Activated CD8-positive, alpha-beta memory T cell treated with anti-CD3 and anti-CD28 coated beads for 1 hour (primary cell): ENCODE data around the gene AP2A1.

Source experiments
- DNase-seq, 2 donors: peaks; one replicate each; pipeline ENCODE4 v3.0.0-alpha.2; 2020; ENCODE audit warnings: low read depth in 1 of 2; ENCODE audit errors: extremely low read depth in 1 of 2

Gene AP2A1

DNA sequence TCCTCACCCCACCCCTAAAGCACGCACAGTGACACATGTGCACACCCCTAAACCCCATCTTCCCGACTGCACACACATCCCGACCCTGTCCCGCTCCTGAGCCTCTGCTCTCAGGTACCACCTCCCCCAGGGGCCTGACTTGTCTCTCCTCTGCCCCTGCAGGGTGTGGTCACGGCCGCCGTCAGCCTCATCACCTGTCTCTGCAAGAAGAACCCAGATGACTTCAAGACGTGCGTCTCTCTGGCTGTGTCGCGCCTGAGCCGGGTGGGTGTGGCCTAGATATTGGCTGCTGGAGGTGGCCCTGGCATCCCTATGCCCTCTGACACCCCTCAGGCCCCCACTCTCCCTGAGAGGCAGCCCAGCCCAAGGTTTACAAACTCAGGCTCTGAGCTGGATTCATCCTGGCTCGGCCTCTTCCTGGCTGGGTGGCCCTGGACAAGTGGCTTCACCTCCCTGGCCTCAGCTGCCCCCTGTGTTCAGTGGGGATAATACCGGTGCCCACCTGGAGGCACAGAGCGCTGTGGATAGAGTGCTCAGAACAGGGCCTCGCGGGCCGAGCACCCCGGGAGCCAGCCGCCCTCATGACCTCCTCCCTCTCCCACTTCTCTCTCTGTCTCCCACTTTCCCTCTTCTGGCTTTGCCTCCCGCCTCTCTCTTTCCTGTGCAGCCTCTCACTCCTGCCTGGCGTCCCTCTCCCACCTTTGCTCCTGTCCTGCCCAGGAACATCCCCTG is 26.2 kb downstream of the AP2A1 start:
- DNase-seq, result no peak

DNA sequence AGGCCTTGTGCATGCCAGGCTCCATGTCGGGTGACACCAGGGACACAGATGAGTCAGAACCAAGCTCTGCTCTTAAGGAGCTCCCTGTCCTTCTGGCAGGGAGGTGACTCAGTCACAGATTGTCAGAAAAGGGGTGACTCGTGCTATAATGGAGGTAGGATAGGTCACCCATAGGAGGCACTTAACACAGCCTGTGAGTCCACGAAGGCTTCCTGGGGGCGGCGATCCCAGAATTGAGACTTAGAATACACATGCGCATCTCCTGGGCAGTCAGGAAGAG is 26.7 kb downstream of the AP2A1 start:
- DNase-seq, result no peak

DNA sequence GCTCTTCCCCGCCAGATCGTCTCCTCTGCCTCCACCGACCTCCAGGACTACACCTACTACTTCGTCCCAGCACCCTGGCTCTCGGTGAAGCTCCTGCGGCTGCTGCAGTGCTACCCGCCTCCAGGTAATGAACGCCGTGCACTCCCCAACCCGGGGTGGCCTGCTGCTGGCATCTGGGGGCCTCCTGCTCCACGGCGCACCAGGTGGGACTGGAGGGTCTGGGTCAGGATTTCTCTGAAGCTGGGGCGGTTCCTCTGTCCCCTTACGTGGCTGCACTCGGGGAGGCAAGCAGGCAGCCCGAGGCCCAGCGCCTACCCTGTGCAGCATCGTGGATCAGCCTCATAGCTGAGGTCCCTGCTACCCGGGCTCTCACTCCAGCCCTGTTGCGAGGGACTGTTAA is 28.8 kb downstream of the AP2A1 start:
- no peak for DNase-seq

DNA sequence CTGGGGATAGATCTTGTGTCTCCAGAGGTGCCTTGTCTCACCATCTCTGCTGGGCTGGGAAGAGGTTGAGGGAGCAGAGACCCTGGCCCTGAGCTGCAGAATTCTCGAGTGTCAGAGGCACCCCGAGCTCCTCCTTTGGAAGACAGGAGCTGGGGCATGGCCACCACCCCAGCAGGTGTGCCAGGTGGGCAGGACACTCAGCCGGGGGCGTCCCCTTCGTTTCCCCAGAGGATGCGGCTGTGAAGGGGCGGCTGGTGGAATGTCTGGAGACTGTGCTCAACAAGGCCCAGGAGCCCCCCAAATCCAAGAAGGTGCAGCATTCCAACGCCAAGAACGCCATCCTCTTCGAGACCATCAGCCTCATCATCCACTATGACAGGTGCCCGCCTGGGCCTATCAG is 31.8 kb downstream of the AP2A1 start:
- no peak for DNase-seq

DNA sequence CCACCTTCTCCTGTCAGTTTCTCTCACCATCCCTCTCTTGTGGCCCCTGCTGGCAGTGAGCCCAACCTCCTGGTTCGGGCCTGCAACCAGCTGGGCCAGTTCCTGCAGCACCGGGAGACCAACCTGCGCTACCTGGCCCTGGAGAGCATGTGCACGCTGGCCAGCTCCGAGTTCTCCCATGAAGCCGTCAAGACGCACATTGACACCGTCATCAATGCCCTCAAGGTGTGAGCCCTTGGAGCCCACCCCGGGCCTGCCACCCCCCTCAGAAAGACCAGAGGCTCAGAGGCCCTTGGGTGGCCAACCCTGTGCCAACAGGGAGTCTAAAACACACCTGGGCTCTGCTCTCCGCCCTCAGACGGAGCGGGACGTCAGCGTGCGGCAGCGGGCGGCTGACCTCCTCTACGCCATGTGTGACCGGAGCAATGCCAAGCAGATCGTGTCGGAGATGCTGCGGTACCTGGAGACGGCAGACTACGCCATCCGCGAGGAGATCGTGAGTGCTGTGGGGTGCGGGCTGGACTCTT is 32.5 kb downstream of the AP2A1 start:
- DNase-seq, result no peak

DNA sequence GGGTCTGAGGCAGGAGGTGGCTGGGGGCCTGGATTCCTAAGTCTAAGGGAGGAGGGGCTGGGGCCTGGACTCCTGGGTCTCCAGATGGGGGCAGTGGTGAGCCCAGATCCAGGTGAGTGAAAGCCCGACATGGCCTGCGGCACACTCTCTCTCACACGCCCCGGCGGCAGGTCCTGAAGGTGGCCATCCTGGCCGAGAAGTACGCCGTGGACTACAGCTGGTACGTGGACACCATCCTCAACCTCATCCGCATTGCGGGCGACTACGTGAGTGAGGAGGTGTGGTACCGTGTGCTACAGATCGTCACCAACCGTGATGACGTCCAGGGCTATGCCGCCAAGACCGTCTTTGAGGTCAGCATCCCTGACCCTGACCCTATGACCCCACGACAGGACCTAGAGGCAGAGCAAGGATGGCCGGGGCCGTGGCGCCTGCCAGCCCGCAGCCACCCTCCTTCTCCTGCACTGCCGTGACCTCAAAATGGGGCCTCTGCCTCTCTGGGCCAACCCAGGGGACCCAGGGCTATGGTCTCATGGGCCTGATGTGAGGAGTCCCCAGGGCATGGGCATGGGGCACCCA is 33.1 kb downstream of the AP2A1 start:
- DNase-seq, result no peak

DNA sequence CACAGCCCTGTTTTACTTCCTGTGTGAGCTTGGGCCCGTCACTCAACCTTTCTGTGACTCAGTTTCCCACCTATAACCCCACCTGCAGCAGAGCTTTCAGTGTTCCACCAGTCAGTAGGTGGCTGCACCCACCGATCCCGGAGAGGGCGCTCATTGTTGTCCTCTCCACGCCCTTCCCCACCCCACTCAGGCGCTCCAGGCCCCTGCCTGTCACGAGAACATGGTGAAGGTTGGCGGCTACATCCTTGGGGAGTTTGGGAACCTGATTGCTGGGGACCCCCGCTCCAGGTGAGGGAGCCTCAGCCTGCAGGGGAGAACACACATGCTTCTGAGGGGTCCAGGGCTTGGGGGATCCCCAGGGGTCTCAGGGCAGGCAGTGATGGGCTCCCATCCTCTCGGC is 34.0 kb downstream of the AP2A1 start:
- no peak for DNase-seq

DNA sequence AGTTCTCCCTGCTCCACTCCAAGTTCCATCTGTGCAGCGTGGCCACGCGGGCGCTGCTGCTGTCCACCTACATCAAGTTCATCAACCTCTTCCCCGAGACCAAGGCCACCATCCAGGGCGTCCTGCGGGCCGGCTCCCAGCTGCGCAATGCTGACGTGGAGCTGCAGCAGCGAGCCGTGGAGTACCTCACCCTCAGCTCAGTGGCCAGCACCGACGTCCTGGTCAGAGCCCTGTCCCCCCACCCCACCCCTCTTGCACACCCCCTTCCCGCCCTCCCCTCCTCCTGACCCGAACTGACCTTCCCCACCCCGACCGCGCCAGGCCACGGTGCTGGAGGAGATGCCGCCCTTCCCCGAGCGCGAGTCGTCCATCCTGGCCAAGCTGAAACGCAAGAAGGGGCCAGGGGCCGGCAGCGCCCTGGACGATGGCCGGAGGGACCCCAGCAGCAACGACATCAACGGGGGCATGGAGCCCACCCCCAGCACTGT is 34.6 kb downstream of the AP2A1 start:
- DNase-seq, result no peak

DNA sequence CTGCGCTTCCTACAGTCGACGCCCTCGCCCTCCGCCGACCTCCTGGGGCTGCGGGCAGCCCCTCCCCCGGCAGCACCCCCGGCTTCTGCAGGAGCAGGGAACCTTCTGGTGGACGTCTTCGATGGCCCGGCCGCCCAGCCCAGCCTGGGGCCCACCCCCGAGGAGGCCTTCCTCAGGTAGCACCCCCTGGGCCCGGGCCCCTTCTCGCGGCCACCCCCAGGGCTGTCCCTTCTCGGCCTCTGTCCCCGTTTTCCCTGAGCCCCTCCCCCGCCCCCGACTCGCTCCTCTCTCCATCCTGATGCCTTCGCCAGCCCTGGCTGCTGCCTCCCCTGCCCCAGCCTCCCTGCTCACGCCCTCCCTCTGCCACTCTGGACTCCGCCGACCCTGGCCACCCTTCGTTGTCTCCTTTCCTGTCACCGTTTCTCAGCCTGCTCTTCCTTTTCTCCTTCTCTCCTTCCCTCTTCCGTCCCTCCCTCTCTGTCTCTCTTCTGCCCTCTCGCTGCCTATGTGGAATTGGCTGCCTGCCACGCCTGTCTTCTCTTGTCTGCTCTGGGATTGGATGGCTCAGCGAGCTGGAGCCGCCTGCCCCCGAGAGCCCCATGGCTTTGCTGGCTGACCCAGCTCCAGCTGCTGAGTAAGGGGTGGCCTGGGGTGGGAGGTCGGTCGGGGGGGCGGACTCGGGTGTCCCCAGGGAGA is 35.3 kb downstream of the AP2A1 start:
- DNase-seq, result no peak

DNA sequence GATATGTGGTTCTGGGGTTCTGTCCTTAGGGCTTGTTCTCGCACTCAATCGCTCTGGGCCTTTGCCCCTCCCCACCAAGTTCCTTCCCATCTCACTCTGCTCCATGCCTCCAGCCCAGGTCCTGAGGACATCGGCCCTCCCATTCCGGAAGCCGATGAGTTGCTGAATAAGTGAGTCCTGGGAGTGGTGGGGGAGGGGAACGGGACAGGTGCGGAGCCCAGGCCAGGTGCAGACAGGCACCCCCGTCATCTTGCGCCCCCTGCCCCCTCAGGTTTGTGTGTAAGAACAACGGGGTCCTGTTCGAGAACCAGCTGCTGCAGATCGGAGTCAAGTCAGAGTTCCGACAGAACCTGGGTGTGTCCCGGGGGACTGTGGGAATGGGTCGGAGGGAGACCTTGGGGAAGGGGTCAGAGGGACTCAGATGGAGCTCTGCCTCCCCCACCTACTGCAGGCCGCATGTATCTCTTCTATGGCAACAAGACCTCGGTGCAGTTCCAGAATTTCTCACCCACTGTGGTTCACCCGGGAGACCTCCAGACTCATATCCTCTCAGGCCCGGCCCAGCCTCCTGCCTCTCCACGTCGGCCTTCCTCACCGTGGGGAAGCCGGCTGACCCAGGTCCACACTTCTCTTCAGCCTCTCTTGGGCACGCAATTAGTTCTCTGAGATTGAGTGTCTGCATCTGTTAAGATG is 36.2 kb downstream of the AP2A1 start:
- no peak for DNase-seq

DNA sequence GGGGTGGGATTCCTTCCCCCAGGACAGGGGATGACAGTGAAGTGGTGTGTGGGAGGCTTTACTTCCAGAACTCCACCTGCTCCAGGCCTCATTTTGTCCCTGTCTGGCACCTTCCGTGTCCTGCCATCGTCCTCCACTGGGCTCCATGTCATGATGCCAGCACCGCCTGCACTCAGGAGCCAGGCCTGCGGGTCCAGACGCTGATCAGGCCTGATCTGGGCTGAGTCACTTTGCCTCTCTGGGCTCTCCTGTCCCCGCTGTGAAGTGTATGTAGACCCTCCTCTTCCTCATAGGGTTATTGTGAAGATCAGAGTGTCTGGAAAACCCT is 36.7 kb downstream of the AP2A1 start:
- DNase-seq, result no peak

DNA sequence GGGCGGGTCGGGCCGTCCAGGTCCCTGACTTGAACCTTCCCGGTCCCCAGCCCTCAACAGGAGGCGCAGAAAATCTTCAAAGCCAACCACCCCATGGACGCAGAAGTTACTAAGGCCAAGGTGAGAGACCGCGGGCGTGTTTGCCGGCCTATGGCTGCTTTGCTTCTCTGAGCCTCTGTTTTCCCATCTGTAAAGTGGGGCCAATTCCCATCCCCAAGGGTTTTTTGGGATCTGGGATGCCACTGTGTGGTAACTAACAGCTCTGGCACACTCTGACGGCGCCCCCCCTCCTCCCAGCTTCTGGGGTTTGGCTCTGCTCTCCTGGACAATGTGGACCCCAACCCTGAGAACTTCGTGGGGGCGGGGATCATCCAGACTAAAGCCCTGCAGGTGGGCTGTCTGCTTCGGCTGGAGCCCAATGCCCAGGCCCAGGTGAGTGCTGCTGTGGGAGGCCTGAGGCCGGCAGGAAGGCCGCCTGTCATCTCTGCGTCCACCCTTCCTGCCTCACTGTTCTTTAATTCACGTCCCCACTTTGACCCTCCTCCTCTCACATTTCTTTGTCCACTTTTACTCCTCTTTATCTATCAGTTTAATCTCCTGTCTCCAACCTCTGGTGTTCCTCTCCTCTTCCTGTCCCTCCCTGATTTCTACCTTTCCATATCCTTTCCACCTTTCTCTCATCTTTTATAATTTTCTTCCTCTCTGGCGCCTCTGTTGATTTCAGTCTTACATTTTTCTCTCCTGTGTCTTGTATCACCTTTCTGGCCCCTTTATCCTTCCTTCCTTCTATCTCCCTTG is 39.2 kb downstream of the AP2A1 start:
- no peak for DNase-seq

DNA sequence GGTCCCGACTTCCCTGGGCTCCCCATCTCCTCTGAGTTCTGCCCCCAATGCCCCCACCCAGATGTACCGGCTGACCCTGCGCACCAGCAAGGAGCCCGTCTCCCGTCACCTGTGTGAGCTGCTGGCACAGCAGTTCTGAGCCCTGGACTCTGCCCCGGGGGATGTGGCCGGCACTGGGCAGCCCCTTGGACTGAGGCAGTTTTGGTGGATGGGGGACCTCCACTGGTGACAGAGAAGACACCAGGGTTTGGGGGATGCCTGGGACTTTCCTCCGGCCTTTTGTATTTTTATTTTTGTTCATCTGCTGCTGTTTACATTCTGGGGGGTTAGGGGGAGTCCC is 39.8 kb downstream of the AP2A1 start:
- no peak for DNase-seq

DNA sequence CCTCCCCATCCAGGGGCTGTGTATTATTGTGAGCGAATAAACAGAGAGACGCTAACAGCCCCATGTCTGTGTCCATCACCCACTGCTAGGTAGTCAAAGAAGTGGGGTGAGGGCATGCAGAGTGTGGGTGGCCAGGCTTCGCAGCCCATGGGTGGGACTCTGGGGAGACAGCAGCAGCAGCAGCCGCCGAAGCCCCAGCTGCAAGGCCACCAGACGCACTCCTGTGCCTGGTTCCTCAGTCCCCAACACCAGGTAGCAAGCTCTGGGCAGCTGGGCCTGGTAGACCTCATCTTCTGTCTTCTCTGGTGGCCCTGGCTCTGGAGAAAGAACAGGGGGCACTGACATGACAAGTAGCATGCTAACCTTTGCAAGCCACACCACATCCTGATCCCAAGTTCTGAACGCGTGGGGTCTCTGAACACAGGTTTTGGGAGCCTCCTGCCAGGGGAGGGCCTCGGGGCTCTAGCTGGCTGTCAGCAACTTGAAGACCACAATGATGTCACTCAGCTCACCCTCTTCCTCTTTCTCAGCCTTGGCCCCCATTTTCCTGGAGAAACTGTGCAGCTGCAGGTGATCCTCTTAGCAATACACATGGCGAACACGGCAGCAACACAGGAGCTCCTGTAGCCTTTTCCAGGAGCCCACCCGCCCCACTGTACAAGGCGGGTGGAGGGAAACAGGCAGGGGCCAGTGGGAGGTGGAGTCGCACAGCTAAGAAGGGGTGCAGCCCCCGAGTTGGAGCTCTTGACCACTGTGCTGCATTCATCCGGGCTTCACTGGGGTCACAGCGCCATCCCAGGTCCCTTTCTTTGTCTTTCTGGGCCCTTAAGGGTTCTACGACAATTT is 40.5 kb downstream of the AP2A1 start:
- DNase-seq, result no peak

DNA sequence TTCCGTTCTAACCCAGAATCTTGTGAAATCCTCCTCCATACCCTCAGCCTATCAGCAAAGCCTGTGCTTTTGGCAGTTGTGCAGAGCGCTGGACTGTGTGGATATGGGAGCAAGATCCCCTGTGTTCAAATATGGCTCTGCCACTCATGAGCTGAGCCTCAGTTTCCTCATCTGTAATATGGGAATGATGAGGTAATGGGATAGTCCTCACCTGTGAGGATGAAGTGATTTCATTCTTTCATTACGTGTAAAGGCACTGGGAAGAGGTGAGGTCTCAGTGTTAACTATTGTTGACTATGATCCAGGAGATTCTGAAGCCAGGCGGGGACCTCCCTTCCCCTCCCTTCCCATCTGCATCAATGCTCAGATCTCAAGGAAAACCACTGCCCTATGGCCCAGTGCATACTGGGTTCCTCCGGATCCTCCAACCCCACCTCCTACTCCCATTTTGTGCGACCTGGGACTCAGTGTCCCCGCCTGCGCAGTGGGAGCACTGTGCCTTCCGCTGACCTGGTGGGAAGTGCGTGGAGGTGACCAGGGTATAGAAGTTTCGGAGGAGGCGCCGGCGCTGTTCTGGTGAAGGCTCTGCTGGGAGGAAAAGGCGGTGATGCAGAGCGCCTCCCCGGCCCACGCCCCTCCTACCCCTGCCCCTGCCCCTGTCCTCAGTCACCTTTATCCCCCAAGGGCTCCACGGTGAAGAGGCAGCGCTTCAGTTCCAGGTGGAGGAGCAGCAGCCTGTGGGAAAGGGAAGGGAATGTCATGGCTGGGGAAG is 41.3 kb downstream of the AP2A1 start:
- DNase-seq, result no peak

DNA sequence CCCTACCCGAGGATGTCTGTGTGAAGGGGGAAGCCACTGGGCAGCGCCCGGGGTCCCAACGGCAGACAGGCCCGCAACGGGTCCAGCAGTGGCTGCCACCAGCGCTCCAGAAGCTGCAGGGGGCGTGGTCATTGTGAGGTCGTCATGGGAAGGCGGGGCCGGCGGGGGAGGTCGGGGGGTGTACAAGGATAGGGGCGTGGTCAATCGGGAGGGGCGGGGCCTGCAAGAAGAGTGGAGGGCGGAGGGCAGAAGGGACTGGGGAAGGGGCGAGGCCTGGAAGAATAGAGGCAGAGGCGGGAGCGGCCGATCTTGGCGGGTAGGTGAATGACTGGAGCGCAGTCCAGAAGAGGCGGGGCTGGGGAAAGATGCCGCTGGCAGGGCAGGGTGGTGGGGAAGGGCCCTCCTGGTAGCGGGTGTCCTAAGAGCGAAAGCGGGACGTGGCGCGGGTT is 41.9 kb downstream of the AP2A1 start:
- DNase-seq, result peak; percentile 73 to 79

DNA sequence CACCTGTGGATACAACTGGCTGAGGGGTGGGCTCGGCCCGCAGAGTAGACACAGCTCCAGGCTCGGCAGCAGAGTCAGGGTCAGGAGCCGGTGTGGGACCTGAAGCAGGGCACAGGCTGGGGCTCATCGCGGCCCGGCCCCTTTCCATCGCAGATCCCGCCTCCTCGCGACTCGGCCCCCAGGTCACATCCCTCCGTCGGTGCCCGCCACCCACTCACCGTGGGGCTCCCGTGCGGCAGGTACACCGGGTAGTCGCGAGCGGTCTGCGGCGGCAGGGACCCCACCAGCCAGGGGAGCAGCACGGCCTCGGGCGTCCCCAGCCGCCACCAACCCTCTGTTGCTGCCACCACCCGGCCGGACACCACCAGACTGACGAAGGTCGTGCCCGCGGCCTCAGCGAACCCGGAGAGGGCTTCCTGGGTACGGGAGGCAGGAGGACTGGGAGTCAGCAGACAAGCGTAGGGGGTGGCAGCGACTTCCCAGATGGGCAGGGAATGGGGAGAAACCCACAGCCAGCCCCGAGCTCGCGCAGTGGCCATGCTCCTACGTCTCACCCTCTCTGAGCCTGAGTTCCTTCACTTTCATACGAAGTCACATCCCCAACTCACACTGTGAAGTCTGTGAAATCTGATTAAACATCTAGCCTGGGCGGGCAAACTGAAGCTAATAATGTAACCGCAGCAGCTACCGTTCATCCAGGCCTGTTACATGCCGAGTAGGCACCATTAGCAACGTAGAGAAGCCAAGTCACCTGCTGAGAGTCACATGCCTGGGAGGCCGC is 42.5 kb downstream of the AP2A1 start:
- peak in 1 of 2 donors; percentile 24 for DNase-seq

DNA sequence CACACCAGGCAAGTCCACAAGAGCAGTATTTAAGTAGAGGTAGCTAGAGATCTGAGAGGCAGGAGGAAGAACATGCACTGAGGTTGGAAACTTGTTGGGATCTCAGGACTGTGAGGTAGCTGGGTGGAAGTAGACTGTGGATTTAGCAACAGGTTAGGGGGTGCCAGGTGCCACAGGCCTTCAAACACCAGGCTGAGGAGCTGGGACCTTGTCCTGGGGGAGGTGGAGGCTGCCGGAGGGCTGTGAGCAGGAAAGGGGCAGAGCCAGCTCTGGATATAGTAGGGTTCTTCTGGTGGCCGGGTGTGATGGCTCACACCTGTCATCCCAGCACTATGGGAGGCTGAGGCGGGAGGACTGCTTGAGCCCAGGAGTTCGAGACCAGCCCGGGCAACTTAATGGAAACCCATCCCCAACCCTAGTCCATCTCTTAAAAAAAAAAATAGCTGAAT is 43.2 kb downstream of the AP2A1 start:
- DNase-seq, result no peak
